SU-DHL-6 (cell line): ENCODE measurements around the gene ERRFI1.

ENCODE experiments used
- EZH2phosphoT487 ChIP-seq: fragments of 200-600 bp; sonication (generic), shearing (Covaris generic); conservative IDR thresholded peaks from 2 replicates; pipeline ENCODE4 v1.6.1; 2018; ENCODE audit warnings: mild to moderate bottlenecking, antibody characterized with exemption, low read length, moderate library complexity, mixed read lengths
- TF ChIP-seq, protein P1 (sequence below): fragments of 200-600 bp; sonication (generic); IDR thresholded peaks from one replicate; pipeline ENCODE4 v1.5.1; 2017; ENCODE audit warnings: antibody characterized with exemption, mild to moderate bottlenecking, low read length, moderate library complexity; ENCODE audit not compliant: insufficient read depth, poor library complexity, severe bottlenecking

DNA sequence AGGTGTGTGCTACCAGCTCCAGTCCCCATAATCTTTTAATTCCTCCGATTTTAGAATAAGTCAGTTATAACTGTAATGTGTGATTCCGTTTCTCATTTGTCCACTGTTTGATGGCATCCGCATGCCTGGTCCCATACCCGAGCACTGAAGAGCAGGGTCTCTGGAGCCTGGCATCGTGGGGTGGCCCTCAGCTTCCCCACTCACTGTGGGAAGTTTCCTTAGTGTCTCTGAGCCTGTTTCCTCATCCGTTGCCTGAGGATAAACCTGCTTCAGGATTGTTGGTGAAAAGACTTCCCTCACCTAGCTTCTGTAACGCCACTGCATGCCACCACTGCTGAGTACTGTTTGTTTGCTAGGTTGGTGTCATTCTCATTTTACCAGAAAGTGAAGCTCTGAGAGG is 45.1 kb downstream of the ERRFI1 start:
- TF ChIP-seq, protein P1, sequence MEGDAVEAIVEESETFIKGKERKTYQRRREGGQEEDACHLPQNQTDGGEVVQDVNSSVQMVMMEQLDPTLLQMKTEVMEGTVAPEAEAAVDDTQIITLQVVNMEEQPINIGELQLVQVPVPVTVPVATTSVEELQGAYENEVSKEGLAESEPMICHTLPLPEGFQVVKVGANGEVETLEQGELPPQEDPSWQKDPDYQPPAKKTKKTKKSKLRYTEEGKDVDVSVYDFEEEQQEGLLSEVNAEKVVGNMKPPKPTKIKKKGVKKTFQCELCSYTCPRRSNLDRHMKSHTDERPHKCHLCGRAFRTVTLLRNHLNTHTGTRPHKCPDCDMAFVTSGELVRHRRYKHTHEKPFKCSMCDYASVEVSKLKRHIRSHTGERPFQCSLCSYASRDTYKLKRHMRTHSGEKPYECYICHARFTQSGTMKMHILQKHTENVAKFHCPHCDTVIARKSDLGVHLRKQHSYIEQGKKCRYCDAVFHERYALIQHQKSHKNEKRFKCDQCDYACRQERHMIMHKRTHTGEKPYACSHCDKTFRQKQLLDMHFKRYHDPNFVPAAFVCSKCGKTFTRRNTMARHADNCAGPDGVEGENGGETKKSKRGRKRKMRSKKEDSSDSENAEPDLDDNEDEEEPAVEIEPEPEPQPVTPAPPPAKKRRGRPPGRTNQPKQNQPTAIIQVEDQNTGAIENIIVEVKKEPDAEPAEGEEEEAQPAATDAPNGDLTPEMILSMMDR, result no peak
- TF ChIP-seq EZH2phosphoT487, result no peak
